NOMO-1 treated with DMSO at 0.1 percent for 48 hours (cell line): Measurements from ENCODE around the gene CHPT1.

Source experiments
- DNase-seq: peaks from one replicate; lab custom pipeline; 2025; ENCODE audit not compliant: unreplicated experiment; lab: John Stamatoyannopoulos, UW

CHPT1 gene

GRCh38 chr12:101761350-101761749 is 63.9 kb downstream of the CHPT1 start:
- no peak for DNase-seq

- DNase-seq, result no peak
Measured at GRCh38 chr12:101761781-101762180, 64.3 kb downstream of the CHPT1 start.

- DNase-seq, result peak; percentile 32
Measured at GRCh38 chr12:101763246-101763931, 65.9 kb downstream of the CHPT1 start.

GRCh38 chr12:101764051-101764792 is 66.8 kb downstream of the CHPT1 start:
- DNase-seq, result no peak

GRCh38 chr12:101767537-101767936 is 70.1 kb downstream of the CHPT1 start:
- no peak for DNase-seq

GRCh38 chr12:101768781-101769180 is 71.3 kb downstream of the CHPT1 start:
- no peak for DNase-seq

- no peak for DNase-seq
Measured at GRCh38 chr12:101769865-101770264, 72.4 kb downstream of the CHPT1 start.

GRCh38 chr12:101772012-101772775 is 74.8 kb downstream of the CHPT1 start:
- DNase-seq, result peak; percentile 81

GRCh38 chr12:101773650-101774162 is 76.3 kb downstream of the CHPT1 start:
- peak; percentile 88 for DNase-seq

GRCh38 chr12:101775816-101776215 is 78.4 kb downstream of the CHPT1 start:
- no peak for DNase-seq

GRCh38 chr12:101777485-101777884 is 80.0 kb downstream of the CHPT1 start:
- DNase-seq, result peak; percentile 72

- no peak for DNase-seq
Measured at GRCh38 chr12:101777978-101778377, 80.5 kb downstream of the CHPT1 start.
